22Rv1 (cell line): ENCODE measurements around the gene SUPV3L1.

ENCODE experiments used
- ZFX ChIP-seq: fragments of 450-650 bp; IDR thresholded peaks from 2 replicates; pipeline ENCODE4 v1.6.1; 2017; ENCODE audit warnings: antibody characterized with exemption, borderline replicate concordance
- TF ChIP-seq, protein P1 (sequence below): fragments of 450-650 bp; IDR thresholded peaks from 2 replicates; pipeline ENCODE4 v1.5.1; 2017; ENCODE audit warnings: mild to moderate bottlenecking

DNA sequence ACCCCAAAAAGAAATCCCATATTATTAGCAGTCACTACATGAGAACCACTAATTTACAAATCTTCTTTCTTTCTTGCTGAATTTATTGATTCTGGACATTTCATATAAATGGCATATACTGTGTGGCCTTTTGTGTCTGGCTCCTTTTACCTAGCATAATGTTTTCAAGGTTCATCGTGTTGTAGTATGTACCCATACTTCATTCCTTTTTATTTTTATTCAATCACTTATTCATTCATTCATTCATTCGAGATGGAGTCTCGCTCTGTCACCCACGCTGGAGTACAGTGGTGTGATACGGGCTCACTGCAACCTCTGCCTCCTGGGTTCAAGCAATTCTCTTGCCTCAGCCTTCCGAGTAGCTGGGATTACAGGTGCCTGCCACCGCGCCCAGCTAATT lies 34.2 kb upstream of the SUPV3L1 start:
- TF ChIP-seq, protein P1, sequence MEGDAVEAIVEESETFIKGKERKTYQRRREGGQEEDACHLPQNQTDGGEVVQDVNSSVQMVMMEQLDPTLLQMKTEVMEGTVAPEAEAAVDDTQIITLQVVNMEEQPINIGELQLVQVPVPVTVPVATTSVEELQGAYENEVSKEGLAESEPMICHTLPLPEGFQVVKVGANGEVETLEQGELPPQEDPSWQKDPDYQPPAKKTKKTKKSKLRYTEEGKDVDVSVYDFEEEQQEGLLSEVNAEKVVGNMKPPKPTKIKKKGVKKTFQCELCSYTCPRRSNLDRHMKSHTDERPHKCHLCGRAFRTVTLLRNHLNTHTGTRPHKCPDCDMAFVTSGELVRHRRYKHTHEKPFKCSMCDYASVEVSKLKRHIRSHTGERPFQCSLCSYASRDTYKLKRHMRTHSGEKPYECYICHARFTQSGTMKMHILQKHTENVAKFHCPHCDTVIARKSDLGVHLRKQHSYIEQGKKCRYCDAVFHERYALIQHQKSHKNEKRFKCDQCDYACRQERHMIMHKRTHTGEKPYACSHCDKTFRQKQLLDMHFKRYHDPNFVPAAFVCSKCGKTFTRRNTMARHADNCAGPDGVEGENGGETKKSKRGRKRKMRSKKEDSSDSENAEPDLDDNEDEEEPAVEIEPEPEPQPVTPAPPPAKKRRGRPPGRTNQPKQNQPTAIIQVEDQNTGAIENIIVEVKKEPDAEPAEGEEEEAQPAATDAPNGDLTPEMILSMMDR: no peak
- no peak for TF ChIP-seq ZFX
